ENCODE results near the gene SIL1. TPM values are rescaled to one million over a fixed set of nuclear protein-coding genes. Genes with fewer than 3 reads are reported as not detected.
A peak's percentile ranks its signal among the peaks of the same experiment; 100 is the strongest.

SIL1 gene
- total and polyA plus RNA-seq, 9 of the 15 experiments (the other 6 are each of a cell fraction or from before 2014, with no cell fraction given) = 1.3 to 30.5 (median 18.1) TPM

DNA sequence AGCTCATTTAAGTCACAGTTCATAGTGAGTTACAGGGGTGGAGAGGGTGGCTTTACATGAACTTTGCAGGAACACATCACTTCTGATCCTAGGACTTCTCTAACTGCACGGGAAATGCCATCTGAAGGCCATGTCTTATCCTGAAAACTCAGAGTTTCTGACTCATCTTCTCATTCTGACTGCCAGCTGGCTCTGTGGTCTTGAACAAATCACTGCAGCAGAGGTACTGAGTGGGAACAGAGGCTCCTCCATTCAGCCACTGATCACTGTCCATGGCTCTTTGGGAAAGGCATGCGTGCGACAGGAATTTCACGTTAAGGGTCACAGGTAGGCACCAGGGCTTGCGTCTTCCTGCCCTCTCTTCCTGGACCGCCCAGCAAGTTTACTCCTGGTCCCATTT is 208.4 kb downstream of the SIL1 start (continued):
- TF ChIP-seq NR2C1 (IDR thresholded peaks at IDR 0.05) = no peak
- no peak for TF ChIP-seq NR2C1 (tag; IDR thresholded peaks at IDR 0.05)
- no peak for TF ChIP-seq ZC3H8 (IDR thresholded peaks at IDR 0.05)

DNA sequence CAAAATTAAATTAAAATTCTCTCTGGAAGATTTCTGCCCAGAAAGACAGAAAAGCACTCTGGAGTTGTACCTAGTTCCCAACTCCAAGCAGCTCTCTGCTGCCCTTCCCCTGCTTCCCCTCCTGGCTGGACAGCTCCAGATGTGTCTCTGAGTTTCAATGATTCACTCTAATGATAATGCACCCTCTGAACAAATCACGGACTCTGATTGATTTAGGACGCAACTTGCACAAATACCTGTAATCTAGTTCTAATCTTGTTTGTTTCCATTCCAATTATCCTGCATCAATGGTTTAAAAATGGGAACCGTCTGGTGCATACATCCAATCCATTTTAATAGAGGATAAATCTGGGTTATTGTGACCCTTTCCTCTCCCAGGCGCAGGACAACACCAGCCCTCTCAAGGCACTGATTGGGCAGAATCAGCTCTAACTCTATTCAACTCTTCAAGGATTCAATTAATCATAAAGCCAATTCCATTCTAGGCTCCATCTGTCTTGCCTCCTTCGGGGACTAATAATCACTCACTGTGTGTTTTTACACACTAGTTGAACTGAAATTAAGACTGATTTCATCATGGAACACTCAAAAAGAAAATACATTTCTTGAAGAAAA is 211.9 kb downstream of the SIL1 start:
- H3K4me2 ChIP-seq (ENCODE audit: insufficient read depth, low read length) = no peak overlapping the region
- FAIRE-seq = peak; percentile 75
- no peak overlapping the region for H3K9ac ChIP-seq (ENCODE audit: insufficient read depth in 1 of 2, low read depth in 2 of 2, low read length in 2 of 2)
- no peaks in the 10 kb centered on the region for H3K9me1 ChIP-seq (ENCODE audit: control insufficient read depth, insufficient read depth, low read length)
- H3K4me1 ChIP-seq (replicated peaks in 1 of 2; ENCODE audit: control insufficient read depth in 2 of 2, insufficient read depth in 2 of 2, low read length in 2 of 2) = peaks cover 0 to 6% of the 10 kb centered on the region in 2 experiments; a peak in 2 of 5 replicates
- in situ Hi-C loops (cut with MboI) = no loop called here
- H3K36me3 ChIP-seq (ENCODE audit: control insufficient read depth, insufficient read depth, low read length) = no peaks in the 10 kb centered on the region
- no peak overlapping the region for H3K4me3 ChIP-seq
- H3K79me2 ChIP-seq (ENCODE audit: control insufficient read depth, insufficient read depth, low read length) = no peaks in the 10 kb centered on the region
- intact Hi-C loops (cut with micrococcal nuclease) = no loop called here
- H2AFZ ChIP-seq (ENCODE audit: low read depth, low read length) = no peak overlapping the region
- no peaks in the 10 kb centered on the region for H3K27me3 ChIP-seq (ENCODE audit: control insufficient read depth in 2 of 2, insufficient read depth in 2 of 2, low read length in 2 of 2)
- H4K20me1 ChIP-seq (replicated peaks; ENCODE audit: control insufficient read depth, insufficient read depth, low read length) = no peaks in the 10 kb centered on the region
- no peaks in the 10 kb centered on the region for H3K9me3 ChIP-seq (replicated peaks; ENCODE audit: control insufficient read depth, insufficient read depth, low read depth, low read length)
- BruUV-seq (replicated peaks) = no TSS peak
- 53% methylated on average over 4 of the region's 5 CpGs for WGBS (ENCODE audit: insufficient coverage, low coverage, missing lambda C conversion rate)
- DNase-seq (ENCODE audit: extremely low read depth in 1 of 4, low spot score in 3 of 4) = no peak
- POLR2A ChIA-PET = interaction anchor here (0.6 kb wide), 1 partner anchor 436 kb away, joined by 3 read pairs; no protein-coding TSS in a partner anchor
- no peak overlapping the region for H3K27ac ChIP-seq (ENCODE audit: extremely low read depth, low read depth, low read length)
- ATAC-seq = no peak
- CTCF ChIA-PET (ENCODE audit: low intra/inter-chr PET ratio) = interaction anchor here (0.9 kb wide), 1 partner anchor 29 kb away, joined by 3 read pairs; no protein-coding TSS in a partner anchor
- 0 out of 2 replicates have a peak, but pooled peaks have one; percentile 36 for TF ChIP-seq PHF21A (IDR thresholded peaks at IDR 0.05; ENCODE audit: borderline replicate concordance, low read depth)
- TF ChIP-seq, protein P1, sequence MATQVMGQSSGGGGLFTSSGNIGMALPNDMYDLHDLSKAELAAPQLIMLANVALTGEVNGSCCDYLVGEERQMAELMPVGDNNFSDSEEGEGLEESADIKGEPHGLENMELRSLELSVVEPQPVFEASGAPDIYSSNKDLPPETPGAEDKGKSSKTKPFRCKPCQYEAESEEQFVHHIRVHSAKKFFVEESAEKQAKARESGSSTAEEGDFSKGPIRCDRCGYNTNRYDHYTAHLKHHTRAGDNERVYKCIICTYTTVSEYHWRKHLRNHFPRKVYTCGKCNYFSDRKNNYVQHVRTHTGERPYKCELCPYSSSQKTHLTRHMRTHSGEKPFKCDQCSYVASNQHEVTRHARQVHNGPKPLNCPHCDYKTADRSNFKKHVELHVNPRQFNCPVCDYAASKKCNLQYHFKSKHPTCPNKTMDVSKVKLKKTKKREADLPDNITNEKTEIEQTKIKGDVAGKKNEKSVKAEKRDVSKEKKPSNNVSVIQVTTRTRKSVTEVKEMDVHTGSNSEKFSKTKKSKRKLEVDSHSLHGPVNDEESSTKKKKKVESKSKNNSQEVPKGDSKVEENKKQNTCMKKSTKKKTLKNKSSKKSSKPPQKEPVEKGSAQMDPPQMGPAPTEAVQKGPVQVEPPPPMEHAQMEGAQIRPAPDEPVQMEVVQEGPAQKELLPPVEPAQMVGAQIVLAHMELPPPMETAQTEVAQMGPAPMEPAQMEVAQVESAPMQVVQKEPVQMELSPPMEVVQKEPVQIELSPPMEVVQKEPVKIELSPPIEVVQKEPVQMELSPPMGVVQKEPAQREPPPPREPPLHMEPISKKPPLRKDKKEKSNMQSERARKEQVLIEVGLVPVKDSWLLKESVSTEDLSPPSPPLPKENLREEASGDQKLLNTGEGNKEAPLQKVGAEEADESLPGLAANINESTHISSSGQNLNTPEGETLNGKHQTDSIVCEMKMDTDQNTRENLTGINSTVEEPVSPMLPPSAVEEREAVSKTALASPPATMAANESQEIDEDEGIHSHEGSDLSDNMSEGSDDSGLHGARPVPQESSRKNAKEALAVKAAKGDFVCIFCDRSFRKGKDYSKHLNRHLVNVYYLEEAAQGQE (IDR thresholded peaks at IDR 0.05; ENCODE audit: borderline replicate concordance) = peak; percentile 71
- TF ChIP-seq, protein P1 (CRISPR knock-in tag; IDR thresholded peaks at IDR 0.05; ENCODE audit: low read depth) = no peak
- peak; percentile 61 to 70 for TF ChIP-seq KDM1A (IDR thresholded peaks at IDR 0.05)
- 0 out of 4 replicates have a peak, but pooled peaks of 1 of the 2 experiments have one; percentile 3 for TF ChIP-seq RCOR1 (IDR thresholded peaks at IDR 0.05; ENCODE audit: borderline replicate concordance in 1 of 2, low read depth in 2 of 2, low read length in 2 of 2)
- TF ChIP-seq MXI1 (IDR thresholded peaks at IDR 0.05; ENCODE audit: low read depth, low read length) = no peak
